Measurements from ENCODE around the gene ARL13A. TPM values are rescaled to one million over a fixed set of nuclear protein-coding genes. Genes with fewer than 3 reads are reported as not detected.
"Not testable (repeated sequence)": the region's sequence is repeated elsewhere in the genome, so short reads cannot be mapped to it uniquely, and the experiment has no call there.

The ARL13A gene
- total RNA-seq, 1 donor from 2014 or later = not detected

DNA sequence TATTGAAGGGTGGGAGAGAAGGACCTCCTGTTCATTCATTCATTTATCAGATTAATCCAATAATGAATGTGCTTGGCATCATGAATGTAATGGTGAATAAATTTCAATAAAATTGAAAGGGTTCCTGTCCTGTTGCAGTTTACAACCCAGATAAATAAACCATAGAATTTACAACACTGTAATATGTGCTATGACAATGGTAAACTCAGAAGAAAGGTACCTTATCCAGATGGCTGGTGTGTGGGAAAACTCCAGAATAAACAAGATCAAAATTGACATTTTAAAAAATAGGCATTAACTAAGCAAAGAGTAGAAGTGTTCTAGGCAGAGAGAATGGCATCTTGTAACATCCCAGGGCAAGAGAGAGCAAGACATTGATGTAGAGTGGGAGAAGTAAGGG, 15.3 kb downstream of the ARL13A start:
- ATAC-seq (no peak), DNase-seq (ENCODE audit: low spot score) (no peak)

DNA sequence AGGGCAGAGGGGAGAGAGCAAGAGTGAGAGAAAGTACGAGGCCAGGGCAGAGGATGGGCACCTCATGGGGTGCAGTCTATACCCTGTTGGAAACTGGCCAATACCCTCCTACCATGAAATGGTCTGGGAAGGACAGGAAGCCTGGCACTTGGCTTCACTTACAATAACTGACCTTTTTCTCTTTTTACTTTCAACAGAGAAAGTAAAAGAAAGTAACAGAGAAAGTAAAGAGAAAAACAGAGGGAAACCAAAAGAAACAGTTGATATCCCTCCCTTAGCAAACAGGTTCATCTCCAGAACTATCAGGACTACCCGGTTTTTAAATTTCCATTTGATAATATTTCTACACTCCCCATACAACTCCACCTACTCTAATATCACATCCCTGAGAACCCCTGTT, 20.6 kb downstream of the ARL13A start:
- DNase-seq (ENCODE audit: low spot score) (no peak), ATAC-seq (no peak)

DNA sequence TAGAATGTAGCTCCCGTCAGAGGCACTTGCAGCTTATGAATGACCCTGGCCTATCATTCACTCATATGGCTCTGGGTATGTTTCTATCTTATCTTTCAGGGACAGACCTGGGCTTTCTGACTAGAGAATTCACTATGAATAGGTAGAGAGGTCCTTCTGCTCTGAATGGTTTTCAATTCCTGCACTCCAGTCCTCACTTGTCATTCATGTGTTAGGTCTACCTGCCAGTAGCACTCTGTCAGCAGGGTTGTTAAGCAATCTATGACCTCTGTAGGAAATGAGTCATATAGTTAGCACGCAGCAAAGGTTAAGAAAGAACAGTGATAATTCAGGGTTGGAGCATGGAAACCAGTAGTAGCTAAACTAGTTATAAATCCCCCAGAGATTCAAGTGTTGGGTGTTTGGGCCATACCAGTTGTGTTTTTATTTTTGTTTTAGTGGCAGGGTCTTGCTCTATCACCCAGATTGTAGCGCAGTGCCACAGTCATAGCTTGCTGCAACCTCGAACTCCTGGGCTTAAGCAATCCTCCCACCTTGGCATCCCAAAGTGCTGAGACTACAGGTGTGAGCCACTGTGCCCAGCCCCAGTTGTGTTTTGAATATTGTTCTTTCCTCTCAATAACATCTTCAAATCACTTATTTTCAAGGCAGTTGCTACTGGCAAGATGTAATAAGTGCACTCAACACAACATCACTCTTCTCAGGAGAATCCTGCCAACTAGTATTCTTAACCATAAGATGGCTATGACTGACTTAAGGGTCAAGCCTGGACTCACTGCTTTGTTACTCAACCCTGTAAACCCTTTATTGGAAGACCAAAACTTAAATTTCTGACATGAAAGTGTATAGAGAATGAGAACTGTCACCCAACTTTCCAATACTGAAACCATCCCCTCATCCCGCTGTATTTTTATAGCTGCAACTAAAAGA, 25.1 kb downstream of the ARL13A start:
- no peak for ATAC-seq
- no peak for DNase-seq (ENCODE audit: low spot score)

DNA sequence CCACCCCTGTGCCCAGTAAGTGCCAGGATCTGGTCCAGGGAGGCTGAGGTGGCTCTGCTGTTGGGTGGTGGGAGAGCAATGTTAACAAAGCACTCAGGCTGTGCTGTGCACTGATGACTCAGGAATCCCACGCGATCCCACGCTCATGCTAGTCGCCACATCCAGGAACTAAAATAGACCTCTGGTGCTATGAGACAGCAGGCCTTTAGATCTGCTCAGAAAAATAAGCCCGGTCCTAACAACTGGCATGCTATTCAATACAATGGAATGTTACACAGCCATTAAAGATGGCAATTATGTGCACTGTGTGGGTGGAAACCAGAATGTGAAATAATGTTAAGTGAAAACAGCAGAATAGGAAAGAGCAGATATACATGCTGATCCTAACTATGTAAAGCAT, 26.0 kb downstream of the ARL13A start:
- ATAC-seq (no peak), DNase-seq (ENCODE audit: low spot score) (no peak)

DNA sequence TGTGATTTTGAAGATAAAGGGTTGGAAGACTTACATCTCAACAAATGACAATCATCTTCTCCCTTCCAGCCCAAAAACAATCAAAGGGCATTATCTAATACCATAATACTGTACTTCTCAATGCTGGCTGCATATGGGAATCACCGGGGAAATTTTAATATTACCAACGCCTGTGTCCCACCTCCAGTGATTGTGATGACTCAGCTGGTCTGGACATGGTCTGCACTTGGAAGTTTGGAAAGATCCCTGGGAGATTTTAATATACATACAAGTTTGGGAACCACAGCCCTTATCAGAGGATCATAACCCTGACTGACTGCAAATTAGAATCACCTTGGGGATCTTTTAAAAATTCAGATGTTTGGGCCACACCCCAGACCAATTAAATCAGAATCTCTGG, 29.9 kb downstream of the ARL13A start:
- DNase-seq (ENCODE audit: low spot score) (no peak), ATAC-seq (no peak)

DNA sequence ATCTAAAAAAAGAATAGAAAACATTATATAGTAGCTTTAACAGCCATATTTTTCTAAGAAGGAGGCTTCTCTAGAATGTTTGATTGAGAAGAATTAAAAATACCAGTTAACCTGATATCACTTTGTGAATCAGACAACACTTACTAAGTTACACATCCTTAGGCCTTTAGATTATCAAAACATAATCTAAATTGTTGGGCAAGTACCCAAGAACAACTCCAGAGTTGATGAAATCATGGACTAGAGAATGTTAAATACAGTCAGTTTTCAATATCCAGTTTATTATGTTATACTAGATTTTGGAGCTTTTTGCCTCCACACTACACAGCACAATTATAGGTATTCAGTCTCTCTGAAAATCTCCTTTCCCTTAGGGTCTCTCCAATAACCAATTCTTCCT, 39.6 kb downstream of the ARL13A start:
- no peak for DNase-seq (ENCODE audit: low spot score)
- no peak for ATAC-seq

DNA sequence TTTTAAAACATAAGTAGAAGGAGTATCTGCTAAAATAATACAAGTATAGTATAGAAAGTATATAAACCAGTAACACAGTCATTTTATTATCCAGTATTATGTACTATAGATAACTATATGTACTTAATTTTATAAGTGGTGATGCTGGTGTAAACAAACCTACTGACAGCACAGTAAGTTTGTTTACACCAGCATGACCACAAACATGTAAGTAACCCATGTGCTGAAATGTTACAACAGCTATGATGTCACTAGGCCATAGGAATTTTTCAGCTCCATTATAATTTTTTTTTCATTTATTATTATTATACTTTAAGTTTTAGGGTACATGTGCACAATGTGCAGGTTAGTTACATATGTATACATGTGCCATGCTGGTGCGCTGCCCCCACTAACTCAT, 42.5 kb downstream of the ARL13A start:
- ATAC-seq; DNase-seq (ENCODE audit: low spot score): not testable (repeated sequence)

DNA sequence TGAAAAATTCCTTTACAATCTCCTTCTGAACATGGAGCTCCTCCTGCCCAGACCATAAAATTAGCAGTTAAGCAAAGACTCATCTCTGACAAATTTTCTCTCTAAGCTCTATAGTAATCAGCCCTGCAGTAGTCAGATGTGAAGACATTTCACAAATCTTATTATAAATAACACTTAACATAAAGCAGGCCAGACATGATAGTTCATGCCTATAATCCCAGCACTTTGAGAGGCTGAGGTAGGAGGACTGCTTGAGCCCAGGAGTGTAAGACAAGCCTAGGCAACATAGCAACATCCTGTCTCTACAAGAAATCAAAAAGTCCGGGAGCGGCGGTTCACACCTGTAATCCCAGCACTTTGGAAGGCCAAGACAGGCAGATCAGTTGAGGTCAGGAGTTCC, 52.5 kb downstream of the ARL13A start:
- ATAC-seq (no peak), DNase-seq (ENCODE audit: low spot score) (no peak)

DNA sequence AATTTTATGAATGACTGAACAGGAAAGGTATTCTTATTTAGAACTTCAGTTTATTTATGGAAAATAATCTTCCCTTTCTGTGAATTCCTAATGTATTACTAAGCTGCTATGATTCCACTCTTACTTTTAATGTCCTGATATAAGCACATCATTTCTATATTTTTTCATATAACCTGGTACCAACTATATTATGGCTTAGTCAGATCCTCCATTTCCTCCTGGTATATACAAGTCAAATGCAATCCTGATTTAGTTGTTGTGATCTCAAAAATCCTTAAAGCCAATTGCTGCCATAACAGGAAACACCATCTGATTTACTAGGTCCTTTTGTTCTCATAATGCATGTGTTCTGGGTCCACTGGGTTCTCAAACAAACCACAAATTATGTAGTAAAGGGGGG, 55.6 kb downstream of the ARL13A start:
- ATAC-seq (no peak), DNase-seq (ENCODE audit: low spot score) (no peak)

DNA sequence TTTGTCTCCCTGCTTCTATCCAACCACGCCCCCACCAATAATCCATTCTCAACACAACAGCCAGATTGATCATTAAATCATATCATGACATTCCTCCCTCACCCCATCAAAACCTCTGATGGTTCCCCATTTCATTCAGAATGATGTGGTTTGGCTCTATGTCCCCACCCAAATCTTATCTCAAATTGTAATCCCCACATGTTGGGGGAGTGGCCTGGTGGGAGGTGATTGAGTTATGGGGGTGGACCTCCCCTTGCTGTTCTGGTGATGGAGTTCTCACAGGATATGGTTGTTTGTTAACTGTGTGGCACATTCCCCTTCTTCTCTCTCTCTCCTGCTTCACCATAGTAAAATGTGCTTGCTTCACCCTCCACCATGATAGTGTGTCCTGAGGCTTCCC, 59.1 kb downstream of the ARL13A start:
- DNase-seq (ENCODE audit: low spot score) (no peak), ATAC-seq (no peak)

DNA sequence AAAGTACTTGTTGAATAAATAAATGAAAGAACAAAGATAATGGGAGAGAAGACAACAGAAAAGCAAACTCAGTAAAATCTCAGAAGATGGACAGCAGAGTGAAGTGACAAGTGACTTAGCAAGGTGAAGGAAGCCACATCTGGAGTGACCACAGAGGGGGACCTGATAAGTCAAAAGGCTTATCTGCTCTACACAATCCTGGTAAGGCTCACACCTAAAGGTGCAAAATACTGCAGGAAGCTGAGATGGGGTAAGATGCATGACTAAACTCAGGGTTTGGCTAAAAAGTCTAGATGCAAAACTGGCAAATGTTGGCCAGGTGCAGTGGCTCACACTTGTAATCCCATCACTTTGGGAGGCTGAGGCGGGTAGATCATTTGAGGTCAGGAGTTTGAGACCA, 60.2 kb downstream of the ARL13A start:
- no peak for DNase-seq (ENCODE audit: low spot score)
- no peak for ATAC-seq

DNA sequence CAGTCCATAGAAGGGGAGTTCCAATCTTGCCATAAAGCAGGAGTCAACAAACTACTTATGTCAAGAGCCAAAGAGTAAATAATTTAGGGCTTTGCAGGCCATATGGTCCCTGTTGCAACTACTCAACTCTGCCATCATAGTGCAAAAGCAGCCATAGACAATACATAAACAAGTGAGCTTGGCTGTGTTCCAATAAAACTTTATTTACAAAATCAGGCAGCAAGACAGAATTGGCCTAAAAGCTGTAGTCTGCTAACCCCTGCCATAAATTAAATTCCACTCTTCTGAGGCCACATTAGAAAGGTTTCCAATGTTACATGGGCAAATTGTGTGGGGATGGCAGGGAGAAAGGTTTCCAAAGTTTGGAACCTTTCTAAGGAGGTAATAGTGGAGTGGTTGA, 67.7 kb downstream of the ARL13A start:
- no peak for ATAC-seq

DNA sequence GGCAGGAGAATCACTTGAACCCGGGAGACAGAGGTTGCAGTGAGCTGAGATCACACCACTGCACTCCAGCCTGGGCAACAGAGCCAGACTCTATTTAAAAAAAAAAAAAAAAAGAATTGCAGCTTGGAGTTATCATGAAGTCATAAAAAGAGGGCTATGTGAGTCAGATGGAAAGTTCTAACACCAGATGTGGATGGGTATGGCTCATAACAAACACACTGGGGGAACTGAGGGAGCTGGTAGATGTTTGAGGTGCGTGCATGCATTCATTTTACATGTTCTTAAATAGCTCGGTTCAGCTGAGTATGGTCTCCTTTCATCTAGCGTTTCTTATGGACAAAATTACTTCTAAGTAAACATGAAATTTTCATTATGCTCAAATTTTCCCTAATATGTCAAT, 70.7 kb downstream of the ARL13A start:
- ATAC-seq (no peak), DNase-seq (ENCODE audit: low spot score) (no peak)

More for the DNA sequence above, 67.7 kb downstream of the ARL13A start:
- DNase-seq (ENCODE audit: low spot score) = no peak

Other genes starting within 250 kb of the ARL13A start
- 17.8 TPM for gene SYTL4, start 237.6 kb upstream of the ARL13A start, total RNA-seq
- 4.8 TPM for gene CSTF2, start 149.3 kb upstream of the ARL13A start, total RNA-seq
- not detected for gene NOX1, start 95.3 kb upstream of the ARL13A start, total RNA-seq
- gene XKRX, start 40.8 kb upstream of the ARL13A start, total RNA-seq = 0.05 TPM
- gene TRMT2B, start 82.4 kb downstream of the ARL13A start, total RNA-seq = 9.7 TPM
- not detected for gene TMEM35A, start 109.2 kb downstream of the ARL13A start, total RNA-seq
- 0.40 TPM for gene CENPI, start 128.5 kb downstream of the ARL13A start, total RNA-seq

All from left lobe of liver (tissue), 2 donors.